GM18951 (cell line): ENCODE measurements around the gene ETFBKMT.
"Not testable (repeated sequence)": the region's sequence is repeated elsewhere in the genome, so short reads cannot be mapped to it uniquely, and the experiment has no call there.

ENCODE experiments used
- POLR2A ChIP-seq: IDR thresholded peaks from 4 replicates; pipeline ENCODE4 v1.6.1; 2011; ENCODE audit warnings: mild to moderate bottlenecking; ENCODE audit not compliant: insufficient read length, insufficient read depth; ENCODE audit errors: extremely low read depth
- in situ Hi-C: fragments of 300-500 bp; cut with MboI; formaldehyde crosslinking; loops from one replicate; pipeline ENCODE4 v1.12.0; 2022; ENCODE audit warnings: low sequenced_read_pairs, mixed read lengths, inconsistent platforms; ENCODE audit not compliant: unreplicated experiment

Gene ETFBKMT

GRCh38 chr12:31672521-31672920 is 13.0 kb downstream of the ETFBKMT start:
- no peak for TF ChIP-seq POLR2A
- in situ Hi-C loops, result loop anchor here (25.0 kb wide), 1 partner anchor 390 kb away; no protein-coding TSS in a partner anchor

- in situ Hi-C loops, result no loop called here
Observed at GRCh38 chr12:31682136-31682962, 22.9 kb downstream of the ETFBKMT start.

GRCh38 chr12:31685801-31686200 is 26.3 kb downstream of the ETFBKMT start:
- TF ChIP-seq POLR2A, result no peak
- in situ Hi-C loops, result no loop called here

More at GRCh38 chr12:31682136-31682962, 22.9 kb downstream of the ETFBKMT start:
- TF ChIP-seq POLR2A, result no peak

- TF ChIP-seq POLR2A, result no peak
- in situ Hi-C loops, result no loop called here
Observed at GRCh38 chr12:31687101-31687527, 27.6 kb downstream of the ETFBKMT start.

GRCh38 chr12:31689921-31690320 is 30.4 kb downstream of the ETFBKMT start:
- in situ Hi-C loops, result not testable (repeated sequence)

GRCh38 chr12:31702047-31702446 is 42.6 kb downstream of the ETFBKMT start:
- in situ Hi-C loops, result no loop called here
- TF ChIP-seq POLR2A, result no peak

DNA sequence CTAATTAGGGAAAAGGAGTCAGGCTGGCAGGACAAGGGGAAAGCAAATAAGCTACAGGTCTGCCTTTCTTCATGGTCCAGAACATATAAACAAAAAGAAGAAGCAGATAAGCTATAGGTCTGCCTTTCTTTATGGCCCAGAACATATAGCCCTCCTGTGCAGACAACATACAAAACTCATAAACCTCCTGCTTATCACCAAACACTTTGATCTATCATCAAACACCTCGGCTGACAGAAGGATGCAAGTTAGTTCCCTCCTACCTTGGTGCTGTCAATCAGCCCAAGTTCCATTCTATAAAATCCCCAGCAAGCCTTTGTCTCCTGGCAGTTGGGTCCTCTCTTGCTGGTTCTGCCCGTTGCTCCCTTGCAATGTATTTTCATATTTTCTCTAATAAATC is 46.1 kb downstream of the ETFBKMT start:
- TF ChIP-seq POLR2A, result no peak
- in situ Hi-C loops, result no loop called here

DNA sequence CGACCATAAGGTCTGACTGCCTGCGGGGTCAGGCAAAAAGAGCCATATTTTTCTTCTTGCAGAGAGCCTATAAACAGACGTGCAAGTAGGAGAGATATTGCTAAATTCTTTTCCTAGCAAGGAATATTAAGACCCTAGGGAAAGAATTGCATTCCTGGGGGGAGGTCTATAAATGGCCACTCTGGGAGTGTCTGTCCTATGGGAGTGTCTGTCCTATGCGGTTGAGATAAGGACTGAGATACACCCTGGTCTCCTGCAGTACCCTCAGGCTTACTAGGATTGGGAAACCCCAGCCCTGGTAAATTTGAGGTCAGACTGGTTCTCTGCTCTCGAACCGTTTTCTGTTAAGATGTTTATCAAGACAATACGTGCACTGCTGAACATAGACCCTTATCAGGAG is 48.6 kb downstream of the ETFBKMT start:
- in situ Hi-C loops, result not testable (repeated sequence)

DNA sequence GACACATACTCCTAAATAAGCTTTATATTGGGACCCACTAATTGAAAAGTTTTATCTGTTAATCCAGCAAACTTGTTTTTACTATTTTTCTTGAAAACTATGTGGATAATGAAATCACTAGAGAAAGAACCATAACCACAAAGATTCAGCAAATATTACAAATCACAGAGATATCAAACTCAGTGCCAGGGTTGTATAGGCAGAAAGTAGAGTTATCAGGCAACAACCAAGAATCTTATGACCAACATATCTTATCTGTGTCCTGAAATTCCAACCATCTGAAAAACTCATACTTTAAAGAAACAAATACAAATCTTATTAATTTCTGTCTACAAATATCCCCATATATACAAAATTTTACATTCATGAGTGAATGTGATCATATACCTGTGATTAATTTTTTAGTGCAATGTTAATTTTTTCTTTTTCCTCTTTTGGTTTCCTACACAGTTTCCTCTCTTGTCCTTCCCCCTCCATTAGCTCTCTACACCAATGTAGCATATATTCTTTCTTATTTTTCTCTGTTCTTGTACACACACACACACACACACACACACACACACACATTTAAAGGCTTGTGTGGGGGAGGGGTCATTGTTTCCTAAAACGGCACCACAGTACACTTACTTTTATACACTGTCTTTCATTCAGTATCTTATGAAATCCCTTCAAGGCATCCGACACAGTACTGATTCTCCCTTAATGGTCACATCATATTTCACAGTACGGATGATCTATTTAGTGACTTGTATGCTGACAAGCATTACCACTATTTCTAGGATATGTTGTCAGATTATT is 50.7 kb downstream of the ETFBKMT start:
- no peak for TF ChIP-seq POLR2A

GRCh38 chr12:31712877-31713276 is 53.4 kb downstream of the ETFBKMT start:
- TF ChIP-seq POLR2A, result no peak
- in situ Hi-C loops, result no loop called here

More for the DNA sequence above, 50.7 kb downstream of the ETFBKMT start:
- in situ Hi-C loops, result no loop called here

- in situ Hi-C loops, result no loop called here
- no peak for TF ChIP-seq POLR2A
Observed at GRCh38 chr12:31714406-31715271, 55.2 kb downstream of the ETFBKMT start.

DNA sequence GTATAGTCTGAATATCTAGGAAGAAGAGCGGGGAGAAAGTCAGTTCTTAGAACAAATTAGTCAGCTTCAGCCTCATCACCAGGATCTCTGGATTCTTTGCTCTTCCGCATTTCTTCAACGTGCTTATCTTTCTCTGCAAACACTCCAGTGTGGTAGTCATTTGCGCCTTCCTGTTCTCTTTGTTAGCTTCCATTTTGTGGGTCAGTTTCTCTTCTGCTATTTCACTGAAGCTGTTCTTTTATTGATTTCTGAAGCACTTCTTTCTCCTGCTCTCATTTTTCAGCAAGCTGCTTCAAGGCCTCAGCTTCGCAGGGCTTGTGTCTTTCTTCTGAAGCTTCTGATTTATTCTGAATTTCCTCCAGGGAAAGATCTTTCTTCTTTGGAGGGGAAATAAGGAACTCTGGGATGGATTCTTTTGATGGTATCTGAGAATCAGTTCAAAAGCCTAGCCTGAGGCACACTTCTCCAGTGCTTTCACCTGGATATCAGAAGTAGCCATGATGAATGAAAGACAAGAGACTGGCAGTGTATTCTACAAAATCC is 55.9 kb downstream of the ETFBKMT start:
- in situ Hi-C loops, result no loop called here
- no peak for TF ChIP-seq POLR2A

DNA sequence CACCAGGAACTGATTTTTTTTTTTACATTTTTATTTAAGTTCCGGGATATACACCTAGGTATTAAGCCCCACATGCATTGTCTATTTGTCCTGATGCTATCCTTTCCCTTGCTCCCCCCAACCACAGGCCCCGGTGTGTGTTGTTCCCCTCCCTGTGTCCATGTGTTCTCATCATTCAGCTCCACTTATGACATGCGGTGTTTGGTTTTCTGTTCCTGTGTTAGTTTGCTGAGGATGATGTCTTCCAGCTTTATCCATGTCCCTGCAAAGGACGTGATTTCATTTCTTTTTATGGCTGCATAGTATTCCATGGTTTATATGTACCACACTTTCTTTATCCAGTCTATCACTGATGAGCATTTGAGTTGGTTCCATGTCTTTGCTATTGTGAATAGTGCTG is 57.5 kb downstream of the ETFBKMT start:
- in situ Hi-C loops, result not testable (repeated sequence)

DNA sequence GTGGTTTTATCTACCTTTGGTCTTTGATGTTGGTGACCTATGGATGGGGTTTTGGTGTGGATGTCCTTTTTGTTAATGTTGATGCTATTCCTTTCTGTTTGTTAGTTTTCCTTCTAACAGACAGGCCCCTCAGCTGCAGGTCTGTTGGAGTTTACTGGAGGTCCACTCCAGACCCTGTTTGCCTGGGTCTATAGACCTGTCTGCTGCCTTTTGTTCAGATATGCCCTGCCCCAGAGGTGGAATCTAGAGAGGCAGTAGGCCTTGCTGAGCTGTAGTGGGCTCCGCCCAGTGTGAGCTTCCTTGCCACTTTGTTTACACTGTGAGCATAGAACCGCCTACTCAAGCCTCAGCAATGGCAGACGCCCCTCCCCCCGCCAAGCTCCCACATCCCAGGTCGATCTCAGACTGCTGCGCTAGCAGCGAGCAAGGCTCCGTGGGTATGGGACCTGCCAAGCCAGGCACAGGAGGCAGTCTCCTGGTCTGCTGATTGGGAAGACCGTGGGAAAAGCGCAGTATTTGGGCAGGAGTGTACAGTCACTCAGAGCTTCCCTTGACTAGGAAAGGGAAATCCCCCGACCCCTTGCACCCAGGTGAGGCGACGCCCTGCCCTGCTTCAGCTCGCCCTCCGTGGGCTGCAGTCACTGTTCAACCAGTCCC is 59.2 kb downstream of the ETFBKMT start:
- in situ Hi-C loops, result not testable (repeated sequence)
